GM19239 (cell line): ENCODE data around the gene PLA2G6.
"Not testable (repeated sequence)": the region's sequence is repeated elsewhere in the genome, so short reads cannot be mapped to it uniquely, and the experiment has no call there.

Source experiments
- DNase-seq: peaks from one replicate; pipeline ENCODE4 v3.0.0; 2011; ENCODE audit warnings: low spot score; ENCODE audit not compliant: insufficient read length
- FAIRE-seq: peaks from 2 replicates; lab custom pipeline; 2011; peaks lifted over from hg19 to GRCh38; lab: Jason Lieb, UNC

PLA2G6 gene

DNA sequence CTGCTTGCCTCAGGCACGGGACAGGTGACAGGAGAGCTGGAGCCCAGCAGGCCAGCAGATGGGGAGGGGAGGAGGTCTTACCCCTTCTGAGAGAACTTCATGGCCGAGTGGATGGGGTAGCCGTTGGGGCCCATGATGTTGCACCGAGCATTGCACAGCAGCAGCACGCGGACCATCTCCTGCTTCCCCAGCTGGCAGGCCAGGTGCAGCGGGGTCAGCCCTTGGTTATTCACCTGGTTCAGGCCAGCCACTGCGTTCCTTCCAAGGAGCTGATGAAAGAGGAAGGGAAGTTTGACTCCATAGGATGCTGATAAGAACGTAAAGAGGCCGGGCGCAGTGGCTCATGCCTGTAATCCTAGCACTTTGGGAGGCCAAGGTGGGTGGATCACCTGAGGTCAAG, 41.7 kb downstream of the PLA2G6 start:
- DNase-seq (no peak), FAIRE-seq (no peak)

DNA sequence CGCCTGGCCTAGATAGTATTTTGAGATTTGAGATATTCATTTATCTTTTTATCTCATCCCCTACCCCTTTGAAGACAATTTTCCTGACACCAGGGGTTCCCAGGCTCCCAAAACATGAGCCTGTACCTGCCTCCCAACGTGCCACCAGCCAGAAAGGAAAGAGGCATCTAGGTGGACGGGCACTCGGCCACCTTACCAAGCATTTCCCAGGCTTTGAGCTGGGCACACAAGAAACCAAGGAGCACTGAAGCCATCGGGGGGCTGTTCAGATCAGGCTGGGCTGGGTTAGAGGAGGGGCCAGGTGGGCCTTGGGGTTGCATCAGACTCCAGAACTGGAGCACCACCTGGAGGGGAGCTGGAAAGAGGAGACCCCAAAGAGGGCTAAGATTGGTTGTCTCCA, 42.7 kb downstream of the PLA2G6 start:
- DNase-seq (no peak), FAIRE-seq (no peak)

DNA sequence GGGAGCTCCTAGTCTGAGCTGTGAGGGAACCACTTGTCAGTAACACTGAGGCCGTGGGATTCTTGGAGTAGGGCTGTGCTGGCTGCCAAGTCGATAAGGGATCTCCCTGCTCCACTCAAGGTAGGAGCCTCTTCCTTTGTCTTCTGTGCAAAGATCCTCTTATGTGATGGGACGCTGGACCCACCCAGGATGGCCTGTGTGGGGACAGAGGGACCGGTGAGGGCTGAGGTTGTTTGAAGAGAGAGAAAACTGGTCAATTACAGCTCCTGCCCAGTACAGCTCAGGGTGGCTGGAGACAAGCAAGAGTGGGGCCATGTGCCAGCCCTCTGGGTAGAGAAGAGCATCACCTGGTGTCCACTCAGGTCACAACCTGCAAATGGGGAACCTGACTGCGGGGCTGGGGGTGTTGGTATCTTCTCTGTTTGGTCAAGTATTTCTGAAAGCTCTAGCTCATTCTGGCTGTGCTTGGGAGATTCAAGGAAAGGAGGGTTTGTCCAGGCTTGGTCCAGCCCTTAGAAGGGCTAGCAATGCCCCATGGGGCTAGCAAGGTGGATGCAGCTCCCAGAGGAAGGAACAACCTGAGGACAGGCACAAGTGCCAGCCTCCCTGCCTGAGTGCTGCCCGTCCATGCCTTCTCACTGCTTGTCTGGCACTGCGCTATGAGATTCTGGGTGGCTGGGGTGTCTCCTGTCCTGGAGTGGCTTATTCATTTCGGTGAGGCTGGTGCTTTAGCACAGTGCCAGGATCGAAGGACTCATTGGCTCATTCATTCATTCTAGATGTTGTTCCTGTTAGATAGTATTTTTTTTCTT, 43.5 kb downstream of the PLA2G6 start:
- DNase-seq: no peak

DNA sequence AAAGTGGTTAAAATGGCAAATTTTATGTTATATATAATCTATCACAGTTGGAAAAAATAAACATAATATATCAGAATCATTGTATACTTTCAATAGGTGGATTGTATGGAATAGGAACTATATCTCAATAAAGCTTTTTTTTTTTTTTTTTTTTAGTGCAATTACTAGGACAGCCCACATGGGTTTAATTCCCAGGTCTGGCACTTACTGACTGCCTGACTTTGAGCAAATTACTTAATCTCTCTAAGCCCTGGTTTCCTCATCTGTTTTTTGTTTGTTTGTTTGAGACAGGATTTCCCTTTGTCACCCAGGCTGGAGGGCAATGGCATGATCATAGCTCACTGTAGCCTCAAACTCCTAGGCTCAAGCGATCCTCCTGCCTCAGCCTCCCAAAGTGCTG, 45.0 kb downstream of the PLA2G6 start:
- DNase-seq (no peak), FAIRE-seq (no peak)

More for the DNA sequence above, 43.5 kb downstream of the PLA2G6 start:
- FAIRE-seq: no peak

DNA sequence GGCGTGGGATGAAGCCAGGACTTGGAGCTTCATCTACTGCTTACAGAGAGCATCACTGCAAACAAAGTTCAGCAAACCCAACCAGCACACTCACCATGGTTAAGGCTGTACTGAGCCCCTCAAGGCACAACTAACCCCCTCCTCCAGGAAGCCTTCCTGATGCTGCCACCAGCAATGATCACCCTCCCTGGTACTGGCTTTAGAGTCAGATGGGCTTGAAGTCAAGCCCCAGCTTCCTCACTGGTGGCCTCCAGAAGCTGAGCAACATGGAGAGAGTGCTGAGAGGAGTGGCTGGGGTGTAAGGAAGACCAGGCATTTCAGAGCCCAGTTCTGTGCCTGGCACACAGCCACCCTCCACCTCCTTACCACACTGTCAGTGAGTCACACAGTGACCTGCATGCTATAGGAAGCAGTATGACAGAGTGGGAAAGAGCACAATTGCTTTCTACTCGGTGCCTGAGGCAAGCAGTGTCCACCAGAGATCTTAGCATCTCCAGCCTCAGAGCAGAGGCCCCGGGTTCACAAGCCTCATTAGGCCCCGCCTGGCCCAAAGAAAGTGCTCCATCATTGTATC, 46.4 kb downstream of the PLA2G6 start:
- FAIRE-seq (no peak), DNase-seq (no peak)

DNA sequence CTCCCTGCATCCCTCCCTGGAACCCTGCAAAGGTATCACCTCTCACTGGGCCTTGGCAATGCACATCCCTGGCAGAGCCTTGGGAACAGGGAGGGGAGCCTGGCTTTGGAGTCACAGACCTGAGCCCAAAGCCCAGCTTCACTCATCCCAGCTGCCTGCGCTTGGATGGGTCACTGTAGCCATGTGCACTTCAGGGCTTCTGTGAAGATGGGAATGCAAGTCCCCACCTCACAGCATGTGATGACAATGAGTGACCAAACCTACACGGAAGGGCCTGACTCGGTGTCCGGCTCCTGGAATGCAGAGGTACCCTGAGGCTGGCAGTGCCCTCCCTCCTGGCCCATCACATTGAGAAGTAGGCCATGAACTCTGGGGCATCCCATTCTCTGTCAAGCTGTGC, 48.3 kb downstream of the PLA2G6 start:
- DNase-seq (no peak), FAIRE-seq (no peak)

DNA sequence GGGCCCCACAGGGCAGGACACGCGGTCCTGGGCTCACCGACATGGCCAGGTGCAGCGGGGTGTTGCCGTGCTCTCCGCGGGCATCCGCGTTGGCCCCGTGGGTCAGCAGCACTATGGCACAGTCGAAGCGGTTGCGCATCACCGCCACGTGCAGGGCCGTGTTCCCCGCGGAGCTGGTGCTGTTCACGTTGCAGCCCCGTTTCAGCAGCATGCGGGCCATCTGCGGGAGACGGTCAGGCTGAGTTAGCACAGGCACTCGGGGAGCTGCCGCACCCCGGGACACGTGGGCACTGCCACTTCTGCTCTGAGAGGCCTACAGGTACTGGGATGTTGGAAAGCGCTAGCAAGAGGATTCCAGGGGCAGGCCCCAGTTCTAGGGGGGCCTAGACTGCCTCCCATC, 48.8 kb downstream of the PLA2G6 start:
- DNase-seq (no peak), FAIRE-seq (no peak)

DNA sequence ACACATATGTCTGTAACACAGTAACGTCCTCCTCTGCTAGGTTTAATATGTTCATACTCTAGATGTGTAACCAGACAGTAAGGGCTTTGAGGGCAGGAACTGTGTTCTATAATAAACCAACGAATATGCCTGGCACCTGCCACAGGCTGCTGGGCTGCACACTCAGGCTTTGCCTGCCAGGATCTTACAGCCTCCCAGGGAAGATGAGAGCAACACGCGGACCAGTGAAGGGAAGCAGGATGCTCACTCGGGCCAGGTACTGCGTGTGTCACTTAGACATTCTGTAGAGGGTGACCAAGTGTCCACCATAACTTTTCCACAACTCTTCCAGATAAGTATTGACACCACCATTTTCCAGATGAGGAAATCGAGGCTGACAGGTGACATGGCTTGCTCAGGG, 49.5 kb downstream of the PLA2G6 start:
- FAIRE-seq: no peak
- no peak for DNase-seq

DNA sequence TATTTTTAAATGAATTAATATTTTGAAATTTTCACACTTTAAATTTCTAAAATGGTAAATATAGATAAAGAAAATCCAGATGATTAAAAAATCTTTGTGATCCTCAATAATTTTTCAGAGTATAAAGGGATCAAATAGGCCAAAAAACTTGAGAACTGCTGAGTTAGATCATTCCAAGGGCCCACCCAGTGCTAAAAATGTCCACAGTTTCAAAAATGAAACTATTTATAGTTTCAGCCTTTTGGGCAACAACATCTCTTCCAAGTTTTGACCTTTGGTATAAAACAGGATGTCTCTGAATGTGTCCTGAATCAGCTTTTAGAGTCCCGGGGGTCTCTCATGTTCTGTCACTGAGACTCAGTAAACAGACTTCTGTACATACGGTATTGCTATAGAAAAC, 50.2 kb downstream of the PLA2G6 start:
- FAIRE-seq (no peak), DNase-seq (no peak)

DNA sequence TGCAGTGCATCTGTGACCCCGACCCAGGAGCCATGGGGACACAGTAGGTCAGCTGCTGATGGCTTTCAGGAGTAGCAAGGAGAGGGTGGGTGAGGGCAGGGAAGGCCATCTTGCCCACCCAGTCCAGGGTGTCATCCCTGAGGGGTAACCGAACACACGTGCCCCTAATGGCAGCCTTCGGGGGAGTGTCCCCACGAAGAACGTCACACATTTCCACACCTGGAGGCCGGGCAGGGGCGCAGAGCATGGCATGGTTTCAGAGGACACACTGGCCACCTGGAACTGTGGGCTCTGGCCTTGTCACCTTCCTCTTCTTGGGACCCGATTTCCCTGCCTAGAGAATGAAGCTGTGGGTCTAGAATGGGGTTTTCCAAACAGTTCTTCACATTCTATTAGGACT, 51.8 kb downstream of the PLA2G6 start:
- DNase-seq (no peak), FAIRE-seq (no peak)

DNA sequence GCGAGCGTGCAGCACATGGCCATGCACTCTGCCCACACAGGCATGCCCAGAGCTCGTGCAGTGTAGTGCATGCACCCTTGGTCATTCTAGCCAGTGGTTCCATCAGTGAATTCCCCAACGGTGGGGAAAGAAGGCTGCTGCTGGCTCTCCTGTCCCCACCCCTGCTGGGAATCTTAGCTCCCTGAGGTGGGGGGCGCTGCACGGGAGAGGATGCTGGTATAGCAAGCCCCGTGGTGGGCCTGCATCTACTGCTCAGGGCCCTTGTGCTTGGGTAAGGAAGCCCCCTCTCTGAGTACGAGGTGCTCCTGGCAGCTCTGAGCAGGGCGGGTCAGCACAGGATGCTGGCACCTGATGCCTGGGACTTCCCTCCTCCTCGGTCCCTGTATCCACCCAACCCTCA, 52.6 kb downstream of the PLA2G6 start:
- DNase-seq (no peak), FAIRE-seq (no peak)

DNA sequence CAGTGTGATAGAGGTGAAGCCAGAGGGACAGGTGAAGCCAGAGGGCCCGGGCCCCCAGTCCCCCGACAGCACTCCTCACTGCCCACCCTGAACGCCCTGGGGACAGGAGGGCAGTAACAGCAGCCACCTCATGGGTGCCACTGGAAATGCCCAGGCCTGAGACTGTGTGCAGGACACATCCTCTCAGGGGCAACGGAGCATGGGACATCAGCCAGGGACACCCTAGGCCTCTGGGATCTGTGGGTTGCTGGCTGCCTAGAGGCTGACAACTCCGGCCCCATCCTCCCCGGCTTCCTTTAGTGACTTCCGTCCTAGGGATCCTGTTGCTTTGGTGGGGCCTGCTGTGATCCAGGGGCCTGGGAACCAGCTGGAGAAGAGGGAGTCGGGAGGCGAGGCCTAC, 53.8 kb downstream of the PLA2G6 start:
- DNase-seq: no peak
- FAIRE-seq: no peak

DNA sequence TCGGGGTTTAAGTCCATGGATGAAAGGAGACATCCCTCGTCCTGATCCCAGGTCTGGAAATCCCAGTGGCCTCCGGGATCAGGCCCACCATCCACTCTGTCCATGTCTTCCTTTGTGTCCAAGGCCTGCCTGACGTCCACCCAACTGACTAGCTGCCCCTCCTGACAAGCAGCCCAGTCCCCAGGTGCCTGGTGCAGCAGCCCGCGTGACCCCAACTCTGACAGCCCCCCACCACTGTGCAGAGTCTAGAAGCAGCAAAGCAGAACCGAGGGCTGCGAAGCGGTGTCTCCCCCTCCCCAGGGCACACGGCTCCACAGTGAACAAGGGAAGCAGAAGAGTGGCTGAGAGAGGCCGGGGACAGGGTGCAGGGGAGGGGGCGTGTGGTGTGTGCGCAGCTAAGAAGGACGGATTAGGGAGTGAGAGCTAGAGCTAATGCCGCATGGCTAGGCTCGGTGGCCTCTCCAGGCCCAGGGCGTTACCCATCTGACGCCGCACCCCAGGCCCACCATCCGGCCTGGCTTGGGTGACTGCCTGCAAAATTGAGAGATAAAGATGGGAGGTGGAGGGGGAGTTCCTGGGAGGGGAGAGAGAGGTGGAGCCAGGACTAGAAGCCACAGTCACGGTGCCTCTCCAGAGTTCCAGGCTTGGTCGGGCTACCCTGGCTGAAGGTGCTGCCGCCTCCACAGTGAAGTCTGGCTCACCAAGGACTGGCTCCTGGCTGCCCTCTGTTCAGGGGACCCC, 54.5 kb downstream of the PLA2G6 start:
- FAIRE-seq (no peak), DNase-seq (no peak)

DNA sequence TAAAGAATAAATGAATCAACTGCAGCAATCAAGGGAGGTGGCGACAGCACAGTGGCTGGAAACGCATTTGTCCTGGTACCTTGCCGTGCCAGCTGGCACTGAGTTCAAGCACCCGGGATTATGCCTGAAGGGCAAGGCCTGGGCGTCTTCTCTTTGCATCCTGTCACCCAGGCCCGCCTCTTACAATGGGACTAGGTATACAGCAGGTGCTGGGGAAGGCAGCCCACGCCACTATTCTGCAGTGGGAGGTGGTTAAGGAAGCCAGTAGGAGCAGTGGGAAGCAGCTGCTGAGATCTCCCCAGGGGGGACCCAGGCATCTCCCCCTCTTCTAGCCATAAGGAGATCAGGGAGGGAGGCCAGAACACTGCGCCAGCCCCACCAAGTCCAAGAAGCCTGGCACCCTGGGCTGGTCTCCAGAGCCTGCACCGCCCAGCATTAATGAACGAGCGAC, 55.9 kb downstream of the PLA2G6 start:
- FAIRE-seq (no peak), DNase-seq (no peak)

DNA sequence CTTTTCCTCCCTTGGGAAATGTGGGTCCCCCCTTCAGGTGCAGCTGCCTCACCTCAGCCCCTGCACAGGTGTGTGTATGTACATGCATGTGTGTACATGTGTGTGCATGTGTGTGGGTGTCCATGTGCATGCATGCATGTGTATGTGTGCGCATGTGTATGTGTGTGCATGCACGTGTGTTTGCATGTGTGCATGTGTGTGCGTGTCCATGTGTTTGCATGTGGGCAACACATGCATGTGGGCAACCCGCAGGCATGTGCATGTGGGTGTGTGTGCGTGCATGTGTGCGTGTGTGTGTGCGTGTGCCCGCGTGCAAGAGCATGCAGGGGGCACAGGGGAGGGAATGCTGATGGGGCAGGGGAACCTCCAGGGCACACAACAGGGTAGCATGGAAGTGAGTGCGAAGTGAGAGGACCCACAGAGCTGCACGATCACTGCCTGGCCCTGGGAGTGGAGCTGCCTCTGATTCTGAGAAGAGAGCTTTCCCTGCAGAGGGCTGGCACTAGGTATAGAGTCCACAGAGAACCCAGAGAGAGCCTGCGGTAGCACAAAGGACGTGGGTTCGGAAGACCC, 56.5 kb downstream of the PLA2G6 start:
- FAIRE-seq (no peak), DNase-seq (no peak)

DNA sequence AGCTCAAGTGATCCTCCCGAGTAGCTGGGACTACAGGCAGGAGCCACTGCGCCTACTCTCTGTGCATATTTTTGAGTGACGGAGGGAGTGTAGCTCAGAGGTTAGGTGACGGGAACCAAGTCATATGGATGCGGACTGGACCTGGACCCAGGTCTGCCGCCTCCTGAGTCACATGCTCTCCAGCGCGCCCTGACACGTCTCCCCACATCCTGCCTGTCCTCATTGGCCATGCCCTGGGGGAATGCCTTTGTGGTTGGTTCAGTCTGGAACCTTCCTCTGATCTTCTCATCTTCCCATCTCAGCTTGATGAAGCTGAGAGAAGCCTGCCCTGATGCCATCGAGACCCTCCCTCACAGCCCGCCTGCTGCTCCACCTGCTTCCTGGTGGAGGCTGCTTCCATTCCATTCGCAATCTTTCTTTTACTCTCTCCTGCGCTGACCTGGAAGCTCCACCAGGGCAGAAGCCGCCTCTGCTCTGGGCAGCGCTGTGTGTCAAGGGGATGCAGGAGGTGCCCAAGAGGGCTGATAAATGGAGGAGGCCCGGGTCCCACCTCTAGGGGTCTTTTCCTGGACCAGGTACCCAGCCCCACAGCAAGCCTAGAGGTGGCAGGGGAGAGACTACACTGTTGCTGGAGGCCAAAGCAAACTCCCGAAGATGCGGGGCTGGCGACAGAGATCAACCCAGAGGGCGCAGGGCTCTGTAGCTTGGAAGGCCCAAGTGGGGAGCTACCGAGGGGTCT, 57.2 kb downstream of the PLA2G6 start:
- FAIRE-seq: no peak

DNA sequence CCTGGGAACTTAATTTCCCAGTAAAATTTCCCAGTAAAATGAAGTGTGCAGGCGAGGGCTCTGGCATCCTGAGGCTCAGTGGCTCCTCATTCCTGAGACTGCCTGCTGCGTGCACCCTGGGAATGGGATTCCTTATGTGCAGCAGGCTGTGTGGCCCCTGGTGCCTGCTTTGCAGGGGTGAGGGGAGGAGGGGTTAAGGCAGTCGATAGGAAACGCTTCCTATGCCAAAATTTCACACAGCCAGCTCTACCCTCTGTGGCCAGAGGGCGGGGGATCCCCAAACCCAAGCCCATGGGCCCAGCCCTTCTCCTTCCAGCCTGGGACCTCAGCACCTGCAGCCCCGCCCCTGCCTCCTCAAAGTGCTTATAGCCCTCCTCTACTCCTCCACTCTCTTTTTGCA, 59.0 kb downstream of the PLA2G6 start:
- FAIRE-seq: no peak
- no peak for DNase-seq

More for the DNA sequence above, 57.2 kb downstream of the PLA2G6 start:
- DNase-seq: no peak

DNA sequence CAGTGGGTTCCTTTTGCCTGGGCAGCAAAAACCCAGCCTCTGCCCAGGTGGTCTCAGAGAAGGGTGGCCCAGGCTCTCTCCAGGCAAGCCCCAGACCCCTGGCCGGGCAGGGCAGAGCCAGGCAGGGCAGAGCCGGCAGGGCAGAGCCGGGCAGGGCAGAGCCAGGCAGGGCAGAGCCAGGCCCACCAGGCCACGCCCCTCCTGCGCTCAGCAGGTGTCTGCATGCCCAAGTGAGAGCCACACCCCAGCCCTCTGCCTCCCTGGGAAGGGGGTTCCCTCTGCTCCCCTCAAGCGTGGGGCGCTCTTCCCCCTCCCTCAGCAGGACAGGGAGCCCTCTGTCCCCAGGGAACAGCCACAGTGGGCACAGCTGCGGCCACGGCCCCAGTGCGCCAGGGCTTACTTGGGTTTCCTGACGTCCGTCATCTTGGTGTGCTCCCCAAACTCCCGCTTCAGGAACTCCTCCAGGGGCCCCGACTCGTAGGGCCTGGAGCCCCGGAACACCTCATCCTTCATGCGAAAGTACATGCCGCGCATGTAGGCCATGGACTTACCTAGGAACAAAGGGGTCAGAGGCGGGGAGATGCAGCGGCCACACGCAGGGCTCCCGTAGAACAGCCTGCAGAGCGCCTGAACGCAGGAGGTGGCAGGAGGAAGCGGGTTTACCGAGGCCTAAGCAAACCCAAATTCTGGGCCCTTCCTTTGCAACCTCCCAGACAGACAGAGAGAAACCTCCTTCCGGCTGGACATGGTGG, 61.1 kb downstream of the PLA2G6 start:
- DNase-seq (no peak), FAIRE-seq (no peak)

DNA sequence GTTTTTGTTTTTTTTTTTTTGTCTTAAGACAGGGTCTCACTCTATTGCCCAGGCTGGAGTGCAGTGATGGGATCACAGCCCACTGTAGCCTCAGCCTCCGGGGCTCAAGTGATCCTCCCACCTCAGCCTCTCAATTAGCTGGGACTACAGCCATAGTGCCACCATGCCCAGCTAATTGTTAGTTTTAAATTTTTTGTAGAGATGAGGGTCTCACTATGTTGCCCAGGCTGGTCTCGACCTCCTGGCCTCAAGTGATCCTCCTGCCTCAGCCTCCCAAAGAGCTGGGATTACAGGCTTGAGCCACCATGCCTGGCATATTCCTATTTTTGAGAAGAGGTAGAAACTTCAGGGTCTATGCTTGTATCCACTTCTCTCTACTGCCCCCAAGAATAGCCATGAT, 62.9 kb downstream of the PLA2G6 start:
- not testable (repeated sequence) for DNase-seq, FAIRE-seq

DNA sequence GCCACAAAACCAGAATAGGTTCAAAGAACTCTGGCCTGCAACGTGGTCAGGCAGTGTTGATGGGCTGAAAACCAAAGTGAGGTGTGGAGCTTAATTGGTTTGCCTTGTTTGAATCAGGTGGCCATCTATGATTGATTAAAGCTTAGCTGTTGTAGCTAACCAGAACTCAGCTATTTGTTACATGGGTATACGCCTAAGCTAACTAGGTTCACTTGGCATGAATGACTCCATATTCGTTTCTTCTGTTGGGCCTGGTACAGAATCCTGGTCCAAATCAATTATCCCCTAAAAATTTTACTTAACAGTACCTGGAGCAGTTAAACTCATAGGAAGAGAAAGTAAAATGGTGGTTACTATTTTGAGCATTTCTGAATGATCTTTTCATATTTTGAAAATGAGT, 63.4 kb downstream of the PLA2G6 start:
- FAIRE-seq (no peak), DNase-seq (no peak)
